Naive thymus-derived CD4-positive, alpha-beta T cell (primary cell): Measurements from ENCODE around the gene DUSP14. TPM values are rescaled to one million over a fixed set of nuclear protein-coding genes. Genes with fewer than 3 reads are reported as not detected.

Source experiments
- ATAC-seq: fragments of 150-1000 bp; cut with Tn5 transposase; 2 replicates; pipeline ENCODE4 v1.10.0; 2021; ENCODE audit warnings: mild to moderate bottlenecking, moderate library complexity
- CTCF ChIA-PET: fragments of 350-600 bp; sonication (Branson Sonifier 250); formaldehyde crosslinking; loops from one replicate; lab custom pipeline; 2021; ENCODE audit warnings: antibody characterized with exemption; lab: Charles Lee
- POLR2A ChIA-PET: fragments of 350-600 bp; sonication (Branson Sonifier 250); formaldehyde crosslinking; loops from one replicate; lab custom pipeline; 2021; ENCODE audit warnings: antibody characterized with exemption, inconsistent platforms; lab: Charles Lee
- DNase-seq, 9 donors: peaks; one replicate each; pipeline versions ENCODE4 v3.0.0 to v3.0.0-alpha.2; 2020 to 2022; ENCODE audit warnings: mixed read lengths in 1 of 9
- H3K27ac ChIP-seq: one replicate; pipeline ENCODE4 v1.7.0; 2013; ENCODE audit warnings: mild to moderate bottlenecking, low read depth, low read length, moderate library complexity
- H3K27me3 ChIP-seq, 2 donors: one replicate each; pipeline ENCODE4 v1.7.0; 2013; ENCODE audit warnings: low read length in 2 of 2, mild to moderate bottlenecking in 2 of 2, moderate library complexity in 2 of 2; ENCODE audit not compliant: control insufficient read depth in 2 of 2, insufficient read depth in 2 of 2
- H3K36me3 ChIP-seq, 3 experiments: 1 replicate in 2 of 3; 2 replicates in 1 of 3; pipeline ENCODE4 v1.7.0; 2013; ENCODE audit warnings: low read length in 3 of 3, mild to moderate bottlenecking in 3 of 3, moderate library complexity in 1 of 3; ENCODE audit not compliant: insufficient read depth in 3 of 3, control insufficient read depth in 2 of 3
- H3K4me1 ChIP-seq, 2 donors: one replicate each; pipeline ENCODE4 v1.7.0; 2013; ENCODE audit warnings: low read length in 2 of 2, mild to moderate bottlenecking in 2 of 2, moderate library complexity in 1 of 2; ENCODE audit not compliant: control insufficient read depth in 2 of 2, insufficient read depth in 2 of 2
- H3K4me3 ChIP-seq: 2 replicates; pipeline ENCODE4 v1.7.0; 2013; ENCODE audit warnings: mild to moderate bottlenecking, low read length
- H3K9me3 ChIP-seq, 3 experiments: 1 replicate in 2 of 3; 2 replicates in 1 of 3; pipeline ENCODE4 v1.7.0; 2013; ENCODE audit warnings: low read length in 3 of 3; ENCODE audit not compliant: control insufficient read depth in 2 of 3
- H3K27ac Mint-ChIP-seq, 9 donors: one replicate each; pipeline ENCODE4 v1.8.0; 2020 to 2022; ENCODE audit warnings: mixed read lengths in 9 of 9, mild to moderate bottlenecking in 8 of 9, moderate library complexity in 5 of 9, inconsistent platforms in 2 of 9
- H3K27me3 Mint-ChIP-seq, 5 donors: one replicate each; pipeline ENCODE4 v1.8.0; 2021 to 2022; ENCODE audit warnings: mixed read lengths in 5 of 5, mild to moderate bottlenecking in 1 of 5
- H3K36me3 Mint-ChIP-seq, 5 donors: one replicate each; pipeline ENCODE4 v1.8.0; 2020 to 2022; ENCODE audit warnings: mixed read lengths in 5 of 5, mild to moderate bottlenecking in 3 of 5, inconsistent platforms in 1 of 5
- H3K4me1 Mint-ChIP-seq, 7 donors: one replicate each; pipeline ENCODE4 v1.8.0; 2020 to 2022; ENCODE audit warnings: mixed read lengths in 7 of 7, mild to moderate bottlenecking in 3 of 7, inconsistent platforms in 1 of 7
- H3K4me3 Mint-ChIP-seq, 10 donors: one replicate each; pipeline ENCODE4 v1.8.0; 2020 to 2022; ENCODE audit warnings: mild to moderate bottlenecking in 10 of 10, mixed read lengths in 10 of 10, moderate library complexity in 6 of 10, inconsistent platforms in 2 of 10
- H3K9me3 Mint-ChIP-seq, 11 donors: one replicate each; pipeline ENCODE4 v1.8.0; 2020 to 2022; ENCODE audit warnings: mixed read lengths in 11 of 11, mild to moderate bottlenecking in 4 of 11, inconsistent platforms in 1 of 11, moderate library complexity in 1 of 11
- intact Hi-C, 2 donors: fragments of 100-400 bp; cut with micrococcal nuclease; formaldehyde crosslinking; loops; one replicate each; pipeline ENCODE4 v1.15.1; 2023
- polyA plus RNA-seq, 2 donors: library from polyadenylated mRNA; unstranded; fragments of 300-500 nt; fragmentation: Illumina TruSeq; gene quantifications; one replicate each; pipeline ENCODE4 v1.2.3, GENCODE V29; 2021
- total RNA-seq, 6 experiments: library from RNA in 5 of 6; stranded (reverse) in 5 of 6; gene quantifications; 1 replicate in 5 of 6; 2 replicates in 1 of 6; pipeline ENCODE4 v1.2.3 and lab custom pipeline; 2021 to 2026

DUSP14 gene
- total and polyA plus RNA-seq, 7 experiments from 2014 or later = 4.3 to 13.1 (median 9.5) TPM

GRCh38 chr17:37470181-37470580 is 19.5 kb upstream of the DUSP14 start:
- Mint-ChIP-seq H3K9me3 (no peaks in the 10 kb centered on the region), H3K36me3 (peaks cover 14 to 56% (median 34%) of the 10 kb centered on the region in 5 donors), H3K27ac (peak overlapping the region in 2 of 9 donors; percentile 34 to 38), H3K4me3 (no peak overlapping the region), H3K4me1 (peaks cover 0 to 13% (median 0%) of the 10 kb centered on the region in 7 donors), H3K27me3 (no peaks in the 10 kb centered on the region)
- ATAC-seq (no peak), DNase-seq (no peak)
- POLR2A ChIA-PET = interaction anchor here (0.6 kb wide), 1 partner anchor 165 kb away, joined by 3 read pairs; no protein-coding TSS in a partner anchor
- H3K4me1 ChIP-seq = no peaks in the 10 kb centered on the region
- H3K36me3 ChIP-seq = peaks cover 0 to 50% (median 9%) of the 10 kb centered on the region in 3 experiments
- H3K27ac ChIP-seq = no peak overlapping the region
- CTCF ChIA-PET = no interaction called here
- no peaks in the 10 kb centered on the region for H3K27me3 ChIP-seq
- H3K9me3 ChIP-seq = no peaks in the 10 kb centered on the region
- intact Hi-C loops = no loop called here
- H3K4me3 ChIP-seq = no peak overlapping the region

DNA sequence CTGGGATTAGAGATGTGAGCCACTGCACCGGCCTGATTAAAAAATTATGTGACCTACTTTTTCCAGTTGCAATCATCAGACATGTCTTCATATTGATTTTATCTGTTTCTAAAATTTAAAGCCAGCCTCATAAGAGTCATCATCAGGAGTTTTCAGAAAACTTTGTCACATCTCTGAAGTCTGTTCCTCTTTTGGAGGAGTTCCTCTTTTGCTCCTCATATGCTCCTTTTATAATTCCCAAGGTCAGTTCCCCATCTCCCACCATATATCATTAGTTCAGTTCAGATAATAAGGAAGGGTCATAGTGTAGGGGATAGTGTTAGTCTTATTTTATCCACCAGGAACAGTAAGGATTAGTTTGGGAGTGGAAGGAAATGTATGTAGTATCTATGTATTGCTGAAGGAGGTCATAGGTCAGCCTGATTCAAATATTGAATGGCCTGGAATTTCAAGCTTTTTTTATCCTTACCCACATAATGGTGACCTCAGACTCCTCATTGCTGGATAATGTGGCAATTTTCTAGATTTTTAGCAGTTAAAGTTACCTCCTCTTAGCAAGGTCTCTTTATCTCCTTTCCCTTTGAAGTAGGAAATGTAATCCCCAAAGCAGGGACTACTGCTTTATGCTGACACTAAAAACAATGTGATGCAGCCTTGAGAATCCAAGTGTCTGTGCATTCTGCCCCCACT is 13.8 kb upstream of the DUSP14 start:
- POLR2A ChIA-PET = no interaction called here
- H3K27me3 ChIP-seq = no peaks in the 10 kb centered on the region
- DNase-seq (no peak), ATAC-seq (peak; percentile 29)
- peaks cover 6 to 61% (median 15%) of the 10 kb centered on the region in 3 experiments for H3K36me3 ChIP-seq
- H3K4me3 Mint-ChIP-seq = no peak overlapping the region
- intact Hi-C loops = no loop called here
- H3K36me3 Mint-ChIP-seq = peaks cover 7 to 49% (median 22%) of the 10 kb centered on the region in 5 donors
- no peaks in the 10 kb centered on the region for H3K9me3 Mint-ChIP-seq
- H3K4me3 ChIP-seq = no peak overlapping the region
- H3K27ac ChIP-seq = no peak overlapping the region
- peak overlapping the region in 1 of 9 donors; percentile 19 for H3K27ac Mint-ChIP-seq
- H3K4me1 Mint-ChIP-seq = no peaks in the 10 kb centered on the region
- no peaks in the 10 kb centered on the region for H3K27me3 Mint-ChIP-seq
- H3K9me3 ChIP-seq = no peaks in the 10 kb centered on the region
- H3K4me1 ChIP-seq = no peaks in the 10 kb centered on the region
- CTCF ChIA-PET = no interaction called here

DNA sequence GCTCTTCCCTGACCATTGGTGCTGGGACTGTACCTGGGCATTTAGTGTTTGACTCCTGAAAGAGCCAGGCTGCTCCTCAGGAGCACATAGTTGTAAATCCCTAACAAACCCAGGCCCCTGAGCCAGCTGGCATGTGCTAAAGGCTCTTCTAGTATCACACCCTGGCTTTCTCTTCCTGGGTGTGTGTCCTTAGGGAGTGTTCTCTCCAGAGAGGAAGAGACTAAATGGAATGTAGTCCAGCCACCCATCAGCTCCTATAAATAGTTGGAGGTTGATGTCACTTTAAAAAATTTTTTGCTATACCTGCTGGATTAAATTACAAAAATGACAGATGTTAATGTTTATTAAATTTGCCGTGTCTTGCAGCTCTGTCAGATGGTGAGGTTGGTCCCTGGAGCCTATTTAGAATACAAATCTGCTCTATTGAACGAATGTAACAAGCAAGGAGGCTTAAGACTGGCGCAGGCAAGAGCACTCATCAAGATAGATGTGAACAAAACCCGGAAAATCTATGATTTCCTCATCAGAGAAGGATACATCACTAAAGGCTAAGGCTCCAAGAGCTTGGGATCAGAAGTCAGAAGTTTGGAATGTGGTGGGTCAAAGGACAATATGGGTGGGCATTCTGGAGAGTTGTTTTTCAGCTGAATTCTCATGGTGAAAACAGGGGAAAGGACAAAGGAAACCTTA is 13.1 kb upstream of the DUSP14 start:
- H3K4me1 ChIP-seq = no peaks in the 10 kb centered on the region
- ATAC-seq = no peak
- Mint-ChIP-seq H3K4me1 (no peaks in the 10 kb centered on the region), H3K36me3 (peaks cover 4 to 44% (median 17%) of the 10 kb centered on the region in 5 donors), H3K9me3 (no peaks in the 10 kb centered on the region), H3K4me3 (no peak overlapping the region), H3K27ac (peak overlapping the region in 1 of 9 donors; percentile 63), H3K27me3 (no peaks in the 10 kb centered on the region)
- peaks cover 6 to 58% (median 15%) of the 10 kb centered on the region in 3 experiments for H3K36me3 ChIP-seq
- H3K4me3 ChIP-seq = no peak overlapping the region
- H3K27ac ChIP-seq = no peak overlapping the region
- H3K9me3 ChIP-seq = no peaks in the 10 kb centered on the region
- DNase-seq = no peak
- no peaks in the 10 kb centered on the region for H3K27me3 ChIP-seq
- intact Hi-C loops = no loop called here
- ChIA-PET POLR2A (no interaction called here), CTCF (no interaction called here)

DNA sequence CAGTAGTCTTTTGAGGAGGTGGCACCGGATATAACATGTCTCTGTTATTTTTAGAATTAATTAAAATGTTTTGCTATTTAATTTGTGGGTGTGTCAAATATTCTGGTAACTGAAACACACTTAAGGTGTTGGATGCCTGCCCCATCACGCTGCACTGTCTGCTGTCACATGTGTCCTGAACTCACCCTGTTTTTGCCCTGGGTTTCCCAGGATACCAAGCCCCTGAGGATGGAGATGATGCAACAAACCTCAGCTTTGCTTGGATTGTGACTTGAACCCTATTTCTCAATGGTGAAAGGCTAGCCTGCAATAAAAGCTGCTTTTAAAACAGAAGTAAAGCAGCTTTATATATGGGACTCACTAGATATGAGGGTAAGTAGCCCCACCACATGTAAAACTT is 11.5 kb upstream of the DUSP14 start:
- ATAC-seq (no peak), DNase-seq (no peak)
- ChIA-PET CTCF (no interaction called here), POLR2A (no interaction called here)
- H3K36me3 Mint-ChIP-seq = peaks cover 4 to 41% (median 13%) of the 10 kb centered on the region in 5 donors
- no peak overlapping the region for H3K27ac ChIP-seq
- peaks cover 6 to 50% (median 15%) of the 10 kb centered on the region in 3 experiments for H3K36me3 ChIP-seq
- intact Hi-C loops = no loop called here
- no peaks in the 10 kb centered on the region for H3K9me3 ChIP-seq
- no peak overlapping the region for H3K4me3 Mint-ChIP-seq
- no peak overlapping the region for H3K27ac Mint-ChIP-seq
- H3K9me3 Mint-ChIP-seq = no peaks in the 10 kb centered on the region
- H3K27me3 ChIP-seq = no peaks in the 10 kb centered on the region
- H3K4me1 ChIP-seq = no peaks in the 10 kb centered on the region
- H3K27me3 Mint-ChIP-seq = no peaks in the 10 kb centered on the region
- no peak overlapping the region for H3K4me3 ChIP-seq
- peaks cover 0 to 2% (median 0%) of the 10 kb centered on the region in 7 donors for H3K4me1 Mint-ChIP-seq

DNA sequence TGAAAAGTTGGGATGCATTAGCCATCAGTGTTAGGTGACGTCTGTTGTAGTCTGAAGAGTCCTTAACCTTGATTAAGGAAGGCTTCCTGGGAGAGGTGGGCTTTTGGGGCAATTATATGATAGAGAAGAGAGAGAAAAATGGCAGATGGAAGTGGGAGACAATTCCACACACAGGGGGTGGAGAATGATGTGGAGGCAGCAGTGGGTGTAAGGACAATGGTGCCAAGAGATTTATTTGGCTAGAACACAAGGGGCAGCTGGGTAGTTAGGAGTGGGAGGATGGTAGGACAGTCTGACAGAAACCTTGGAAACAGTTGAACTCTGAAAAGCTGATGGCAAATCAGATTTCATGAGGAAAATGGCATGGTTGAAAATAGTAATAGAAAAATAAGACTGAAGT is 10.7 kb upstream of the DUSP14 start:
- no peak for ATAC-seq
- H3K9me3 Mint-ChIP-seq = no peaks in the 10 kb centered on the region
- H3K27ac ChIP-seq = no peak overlapping the region
- H3K36me3 Mint-ChIP-seq = peaks cover 4 to 33% (median 9%) of the 10 kb centered on the region in 5 donors
- H3K4me1 Mint-ChIP-seq = peaks cover 0 to 9% (median 0%) of the 10 kb centered on the region in 7 donors
- H3K36me3 ChIP-seq = peaks cover 6 to 42% (median 10%) of the 10 kb centered on the region in 3 experiments
- intact Hi-C loops = no loop called here
- peak overlapping the region in 1 of 9 donors; percentile 23 for H3K27ac Mint-ChIP-seq
- no peaks in the 10 kb centered on the region for H3K27me3 ChIP-seq
- no peak overlapping the region for H3K4me3 Mint-ChIP-seq
- H3K4me1 ChIP-seq = no peaks in the 10 kb centered on the region
- no peaks in the 10 kb centered on the region for H3K27me3 Mint-ChIP-seq
- H3K4me3 ChIP-seq = no peak overlapping the region
- POLR2A ChIA-PET = no interaction called here
- H3K9me3 ChIP-seq = no peaks in the 10 kb centered on the region
- DNase-seq = no peak
- CTCF ChIA-PET = no interaction called here

DNA sequence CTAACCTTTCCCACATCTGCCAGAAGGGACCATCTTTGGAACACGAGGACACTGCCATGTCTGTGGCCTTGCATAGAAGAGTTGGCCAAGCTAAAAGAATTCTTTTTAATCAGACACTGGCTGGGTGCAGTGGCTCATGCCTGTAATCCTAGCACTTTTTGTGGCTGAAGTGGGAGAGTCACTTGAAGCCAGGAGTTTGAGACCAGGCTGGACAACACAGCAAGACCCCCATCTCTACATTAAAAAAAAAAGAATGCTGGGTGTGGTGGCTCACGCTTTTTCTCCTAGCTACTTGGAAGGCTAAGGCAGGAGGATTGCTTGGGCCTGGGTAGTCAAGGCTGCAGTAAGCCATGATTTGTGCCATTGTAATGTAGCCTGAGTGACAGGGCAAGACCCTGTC is 9.3 kb upstream of the DUSP14 start:
- ATAC-seq = no peak
- intact Hi-C loops = no loop called here
- ChIA-PET CTCF (no interaction called here), POLR2A (no interaction called here)
- Histone ChIP-seq H3K27me3 (no peaks in the 10 kb centered on the region), H3K9me3 (no peaks in the 10 kb centered on the region), H3K4me1 (no peaks in the 10 kb centered on the region), H3K36me3 (peaks cover 5 to 33% (median 6%) of the 10 kb centered on the region in 3 experiments), H3K27ac (no peak overlapping the region), H3K4me3 (no peak overlapping the region)
- Mint-ChIP-seq H3K27ac (no peak overlapping the region), H3K27me3 (no peaks in the 10 kb centered on the region), H3K4me3 (no peak overlapping the region), H3K36me3 (peaks cover 4 to 28% (median 9%) of the 10 kb centered on the region in 5 donors), H3K9me3 (no peaks in the 10 kb centered on the region), H3K4me1 (peaks cover 0 to 9% (median 0%) of the 10 kb centered on the region in 7 donors)
- no peak for DNase-seq
